Heart right ventricle (tissue), 16 donors: Measurements from ENCODE around the gene OR2V2. TPM values are rescaled to one million over a fixed set of nuclear protein-coding genes. Genes with fewer than 3 reads are reported as not detected.
"Not testable (repeated sequence)": the region's sequence is repeated elsewhere in the genome, so short reads cannot be mapped to it uniquely, and the experiment has no call there.

Experiments used
- ATAC-seq, 8 donors: fragments of 200-7000 bp; cut with Tn5 transposase; one replicate each; pipeline ENCODE4 v1.9.1; 2020; ENCODE audit warnings: mild to moderate bottlenecking in 8 of 8, moderate library complexity in 8 of 8, moderate number of reproducible peaks in 1 of 8
- DNase-seq, 2 donors: peaks; one replicate each; pipeline ENCODE4 v3.0.0-alpha.2; 2020
- H3K27ac ChIP-seq, 10 donors: fragments of 200-600 bp; sonication (generic) in 2 of 10; one replicate each; pipeline versions ENCODE4 v1.5.0 to v1.8.0; 2020 to 2022; ENCODE audit warnings: mild to moderate bottlenecking in 3 of 10
- H3K27me3 ChIP-seq, 7 donors: fragments of 200-600 bp; one replicate each; pipeline ENCODE4 v1.8.0; 2021 to 2022; ENCODE audit warnings: mild to moderate bottlenecking in 2 of 7
- H3K36me3 ChIP-seq, 9 donors: fragments of 200-600 bp; sonication (generic) in 1 of 9; one replicate each; pipeline versions ENCODE4 v1.5.0 to v1.8.0; 2020 to 2022; ENCODE audit warnings: mild to moderate bottlenecking in 2 of 9
- H3K4me1 ChIP-seq, 9 donors: fragments of 200-600 bp; sonication (generic) in 1 of 9; one replicate each; pipeline versions ENCODE4 v1.5.0 to v1.8.0; 2020 to 2022; ENCODE audit warnings: mild to moderate bottlenecking in 4 of 9
- H3K4me3 ChIP-seq, 10 donors: fragments of 200-600 bp; sonication (generic) in 2 of 10; one replicate each; pipeline versions ENCODE4 v1.5.0 to v1.8.0; 2020 to 2022; ENCODE audit warnings: mild to moderate bottlenecking in 7 of 10, moderate library complexity in 2 of 10
- H3K9me3 ChIP-seq, 11 donors: fragments of 200-600 bp in 10 of 11; sonication (generic) in 2 of 11; one replicate each; pipeline versions ENCODE4 v1.5.0 to v1.8.0; 2013 to 2022; ENCODE audit warnings: mild to moderate bottlenecking in 2 of 11, control low read depth in 1 of 11, moderate library complexity in 1 of 11
- CTCF ChIP-seq, 9 donors: fragments of 200-600 bp; sonication (generic) in 2 of 9; IDR thresholded peaks; one replicate each; pipeline versions ENCODE4 v1.5.0 to v1.8.0; 2021 to 2022; ENCODE audit warnings: antibody characterized with exemption in 9 of 9, mild to moderate bottlenecking in 5 of 9, moderate library complexity in 1 of 9
- WGBS, 2 donors: extraction: QIAGEN DNeasy Blood & Tissue Kit; methylation state at CpG; one replicate each; pipeline ENCODE4 v1.1.7; 2013; ENCODE audit warnings: inconsistent platforms in 1 of 2; 5-methylcytosine and 5-hydroxymethylcytosine counted together
- intact Hi-C, 10 donors: fragments of 100-400 bp; cut with DNase I; formaldehyde crosslinking; loops; one replicate each; pipeline versions ENCODE4 v1.11.1 to v1.14.2; 2022
- polyA plus RNA-seq, 2 donors: library from polyadenylated mRNA; stranded (reverse); fragments of 200-250 nt; gene quantifications; one replicate each; pipeline ENCODE4 v1.2.3, GENCODE V29; 2013
- total RNA-seq, 10 donors: library from RNA; stranded (reverse); fragmentation: NEBNext Ultra II Directional in 3 of 10; extraction: Animal tissue kit (Norgen Biotek cat#: 25700) in 3 of 10; gene quantifications; one replicate each; pipeline versions ENCODE4 v1.2.1 to v1.2.4, GENCODE V29; 2021 to 2023
- donor health status: Arrhythmogenic right ventricular cardiomyopathy.
- donor health status: ischemic (EF 13 %, LVEDD 7.1; RV severe dilation, severe dysfunction).
- donor health status: healthy with polysubstance abuse.
- donor health status: DM: no; HTN: yes; CAD: no.
- donor health status: DM: no; HTN: no; CAD: no.
- donor health status: ischemic (EF 25% LVEDD 6.9; RV normal size, moderate dysfunction).
- donor health status: ischemic (EF 25% LVEDD 5.7; RV mildly dilated, moderate dysfunction).
- donor health status: healthy.
- donor health status: DM: yes; HTN: yes; CAD: no.
- donor health status: Ischemic cardiomyopathy.
- donor health status: ischemic (EF 35%, LVEDD 5.7; RV mildly dilated, moderate dysfunction).
- donor health status: nonischemic (EF 11% LVEDD 7.7; RV severe dilation, severe dysfunction).
- donor health status: DM: yes; HTN: yes; CAD: no.
- donor health status: PGD.
- donor health status: ischemic (EF 29% LVEDD 5.4; RV normal size, mild dysfunction).
- donor health status: nonischemic (EF 23%, LVEDD 6.1; RV moderate dilation, normal function).

OR2V2 gene
- total and polyA plus RNA-seq, 12 donors = not detected

GRCh38 chr5:181127456-181127855, 19.9 kb upstream of the OR2V2 start:
- Histone ChIP-seq H3K36me3 (no peaks in the 10 kb centered on the region), H3K9me3 (no peaks in the 10 kb centered on the region), H3K27me3 (peaks cover 0 to 47% (median 38%) of the 10 kb centered on the region in 7 donors), H3K27ac (no peak overlapping the region), H3K4me3 (no peak overlapping the region), H3K4me1 (no peaks in the 10 kb centered on the region)
- no peak for ATAC-seq
- 90 to 93% methylated on average over 10 of the region's 10 CpGs for WGBS, 2 donors
- intact Hi-C loops = no loop called here
- no peak for DNase-seq
- TF ChIP-seq CTCF (IDR thresholded peaks at IDR 0.05) = no peak

GRCh38 chr5:181127907-181128626, 19.3 kb upstream of the OR2V2 start:
- TF ChIP-seq CTCF (IDR thresholded peaks at IDR 0.05) = no peak
- ATAC-seq (peak in 1 of 8 donors; percentile 27), DNase-seq (no peak)
- 61% methylated on average over 15 of the region's 15 CpGs for WGBS, 2 donors
- peaks cover 0 to 2% (median 0%) of the 10 kb centered on the region in 9 donors for H3K4me1 ChIP-seq
- intact Hi-C loops = no loop called here
- H3K27me3 ChIP-seq = peaks cover 0 to 53% (median 38%) of the 10 kb centered on the region in 7 donors
- no peak overlapping the region for H3K4me3 ChIP-seq
- H3K27ac ChIP-seq = no peak overlapping the region
- H3K36me3 ChIP-seq = no peaks in the 10 kb centered on the region
- H3K9me3 ChIP-seq = no peaks in the 10 kb centered on the region

GRCh38 chr5:181129601-181130000, 17.8 kb upstream of the OR2V2 start:
- H3K4me3 ChIP-seq = no peak overlapping the region
- ATAC-seq = no peak
- no peak for TF ChIP-seq CTCF (IDR thresholded peaks at IDR 0.05)
- DNase-seq = no peak
- H3K27me3 ChIP-seq = peaks cover 0 to 54% (median 37%) of the 10 kb centered on the region in 7 donors
- intact Hi-C loops = no loop called here
- no peaks in the 10 kb centered on the region for H3K9me3 ChIP-seq
- H3K27ac ChIP-seq = no peak overlapping the region
- no peaks in the 10 kb centered on the region for H3K36me3 ChIP-seq
- peaks cover 0 to 8% (median 0%) of the 10 kb centered on the region in 9 donors for H3K4me1 ChIP-seq
- WGBS, 2 donors = 45 to 61% methylated on average over 7 of the region's 7 CpGs

- H3K27ac ChIP-seq, H3K36me3 ChIP-seq, H3K9me3 ChIP-seq, DNase-seq, intact Hi-C loops, H3K4me3 ChIP-seq, H3K4me1 ChIP-seq, ATAC-seq: not testable (repeated sequence)
- peaks cover 0 to 54% (median 33%) of the 10 kb centered on the region in 7 donors for H3K27me3 ChIP-seq
- WGBS, 2 donors = 63 to 79% methylated on average over 9 of the region's 9 CpGs
These were observed 17.3 kb upstream of the OR2V2 start for GRCh38 chr5:181130081-181130480.
